ENCODE measurements around the gene ATF5. TPM values are rescaled to one million over a fixed set of nuclear protein-coding genes. Genes with fewer than 3 reads are reported as not detected.

The ATF5 gene
- total RNA-seq, 1 donor from 2014 or later, result 18.1 TPM

GRCh38 chr19:49950956-49951526 lies 22.0 kb downstream of the ATF5 start:
- H3K9me3 Mint-ChIP-seq, result no peaks in the 10 kb centered on the region
- TF ChIP-seq CTCF (conservative IDR thresholded peaks at IDR 0.05), result no peak
- H3K4me1 Mint-ChIP-seq (ENCODE audit: unreplicated experiment), result peaks cover 27% of the 10 kb centered on the region
- H3K27me3 Mint-ChIP-seq, result no peaks in the 10 kb centered on the region
- H3K4me3 Mint-ChIP-seq, result no peak overlapping the region
- H3K27ac Mint-ChIP-seq, result no peak overlapping the region
- no peak for DNase-seq (ENCODE audit: extremely low spot score, unreplicated experiment)
- H3K36me3 Mint-ChIP-seq, result no peaks in the 10 kb centered on the region

- Mint-ChIP-seq H3K27me3 (no peaks in the 10 kb centered on the region), H3K36me3 (no peaks in the 10 kb centered on the region), H3K4me3 (no peak overlapping the region), H3K4me1 (ENCODE audit: unreplicated experiment) (peaks cover 36% of the 10 kb centered on the region), H3K27ac (no peak overlapping the region), H3K9me3 (no peaks in the 10 kb centered on the region)
- TF ChIP-seq CTCF (conservative IDR thresholded peaks at IDR 0.05), result no peak
- DNase-seq (ENCODE audit: extremely low spot score, unreplicated experiment), result no peak
Observed at GRCh38 chr19:49951806-49952478, 22.9 kb downstream of the ATF5 start.

- H3K27ac Mint-ChIP-seq, result no peak overlapping the region
Observed at GRCh38 chr19:49952479-49952836, 23.5 kb downstream of the ATF5 start.

GRCh38 chr19:49952906-49953305 lies 23.9 kb downstream of the ATF5 start:
- DNase-seq (ENCODE audit: extremely low spot score, unreplicated experiment), result no peak
- Mint-ChIP-seq H3K4me1 (ENCODE audit: unreplicated experiment) (peaks cover 36% of the 10 kb centered on the region), H3K27me3 (no peaks in the 10 kb centered on the region), H3K36me3 (no peaks in the 10 kb centered on the region), H3K4me3 (no peak overlapping the region), H3K9me3 (no peaks in the 10 kb centered on the region), H3K27ac (peak overlapping the region; percentile 91)
- TF ChIP-seq CTCF (conservative IDR thresholded peaks at IDR 0.05), result no peak

More at GRCh38 chr19:49952479-49952836, 23.5 kb downstream of the ATF5 start:
- no peak for DNase-seq (ENCODE audit: extremely low spot score, unreplicated experiment)
- Mint-ChIP-seq H3K4me3 (no peak overlapping the region), H3K9me3 (no peaks in the 10 kb centered on the region), H3K36me3 (no peaks in the 10 kb centered on the region), H3K4me1 (ENCODE audit: unreplicated experiment) (peaks cover 36% of the 10 kb centered on the region), H3K27me3 (no peaks in the 10 kb centered on the region)
- no peak for TF ChIP-seq CTCF (conservative IDR thresholded peaks at IDR 0.05)

DNA sequence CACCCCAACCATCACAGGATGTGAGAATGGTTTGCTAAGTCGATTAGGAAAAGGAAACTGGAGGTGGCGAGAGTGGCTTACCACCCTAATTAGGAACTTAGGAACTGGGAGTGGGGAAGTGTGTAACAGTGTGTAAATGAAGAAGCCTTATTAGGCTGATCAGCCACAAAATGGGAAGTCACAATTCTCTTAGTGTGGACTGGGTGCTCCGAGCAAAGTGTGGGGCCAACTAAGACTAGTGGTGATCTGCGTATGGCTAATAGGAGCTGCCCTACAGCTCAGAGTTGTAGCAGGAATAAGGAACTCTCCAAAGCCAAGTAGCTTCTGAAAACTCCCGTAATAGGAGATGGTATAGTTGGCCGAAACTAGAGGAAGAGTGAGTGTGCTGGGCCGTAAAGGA lies 24.4 kb downstream of the ATF5 start:
- no peaks in the 10 kb centered on the region for H3K9me3 Mint-ChIP-seq
- no peaks in the 10 kb centered on the region for H3K27me3 Mint-ChIP-seq
- peaks cover 36% of the 10 kb centered on the region for H3K4me1 Mint-ChIP-seq (ENCODE audit: unreplicated experiment)
- peak overlapping the region; percentile 69 for H3K4me3 Mint-ChIP-seq
- peak overlapping the region; percentile 91 for H3K27ac Mint-ChIP-seq
- DNase-seq (ENCODE audit: extremely low spot score, unreplicated experiment), result no peak
- H3K36me3 Mint-ChIP-seq, result no peaks in the 10 kb centered on the region
- no peak for TF ChIP-seq CTCF (conservative IDR thresholded peaks at IDR 0.05)

Measured in type B pancreatic cell (in vitro differentiated cells).